Esophagus muscularis mucosa (tissue), 3 donors: ENCODE data around the gene CAMK1D.

Experiments
- CTCF ChIP-seq, 3 experiments: fragments of 200-600 bp in 2 of 3; fragments of 450-650 bp in 1 of 3; sonication (generic) in 2 of 3; IDR thresholded peaks; one replicate each; pipeline ENCODE4 v1.5.1; 2017 to 2019; ENCODE audit warnings: antibody characterized with exemption in 3 of 3, mild to moderate bottlenecking in 2 of 3, moderate library complexity in 1 of 3
- POLR2AphosphoS5 ChIP-seq, 2 donors: sonication (generic); formaldehyde crosslinking; IDR thresholded peaks; one replicate each; pipeline ENCODE4 v1.6.1; 2017; ENCODE audit warnings: antibody characterized with exemption in 2 of 2

GRCh38 chr10:12321641-12322040 lies 27.7 kb upstream of the CAMK1D start:
- TF ChIP-seq CTCF (IDR thresholded peaks at IDR 0.05) (no peak), POLR2AphosphoS5 (IDR thresholded peaks at IDR 0.05) (no peak)
